Raji (cell line): ENCODE measurements around the gene IP6K2.
A peak's percentile ranks its signal among the peaks of the same experiment; 100 is the strongest.

ENCODE experiments used
- POLR2A ChIP-seq: IDR thresholded peaks from 2 replicates; pipeline ENCODE4 v1.6.1; 2011; ENCODE audit warnings: low read depth, low read length, control low read depth; ENCODE audit not compliant: insufficient read depth

Gene IP6K2

DNA sequence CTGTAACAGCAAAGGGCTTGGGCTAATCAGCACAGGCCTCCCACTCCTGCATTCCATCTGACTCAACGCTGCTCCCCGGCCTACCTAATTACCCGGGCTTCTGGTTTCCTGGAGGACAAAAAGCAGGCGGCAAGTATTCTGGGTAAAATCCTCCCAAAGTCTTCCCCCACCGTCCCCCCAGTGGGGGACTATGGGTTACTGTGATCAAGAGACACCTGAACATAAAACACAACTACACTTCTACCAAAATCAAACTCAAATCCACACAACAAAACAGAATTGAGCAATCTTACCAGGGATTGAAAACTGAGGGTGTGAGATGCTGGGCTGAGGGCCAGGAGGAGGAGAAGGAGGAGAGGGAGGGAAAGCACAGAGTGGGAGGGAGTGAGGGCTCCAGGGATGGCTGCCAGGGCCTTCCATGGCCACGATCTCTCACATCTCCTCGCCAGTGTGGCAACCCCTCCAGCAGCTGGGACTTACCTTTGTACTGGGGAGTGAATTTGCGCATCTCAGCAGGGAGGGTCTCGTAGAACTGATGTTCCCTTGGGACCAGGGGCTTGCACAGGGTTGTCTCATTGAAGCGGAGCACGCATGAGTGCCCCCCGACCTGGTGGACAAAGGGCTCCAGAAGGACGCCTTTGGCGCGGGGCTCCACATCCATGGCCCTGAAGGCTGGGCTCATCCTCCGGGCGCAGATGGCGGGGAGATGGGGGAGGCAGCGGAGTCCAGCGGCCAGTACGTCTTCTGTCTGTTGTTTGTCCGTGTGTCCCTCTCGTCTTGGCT is 22.2 kb downstream of the IP6K2 start:
- no peak for TF ChIP-seq POLR2A

DNA sequence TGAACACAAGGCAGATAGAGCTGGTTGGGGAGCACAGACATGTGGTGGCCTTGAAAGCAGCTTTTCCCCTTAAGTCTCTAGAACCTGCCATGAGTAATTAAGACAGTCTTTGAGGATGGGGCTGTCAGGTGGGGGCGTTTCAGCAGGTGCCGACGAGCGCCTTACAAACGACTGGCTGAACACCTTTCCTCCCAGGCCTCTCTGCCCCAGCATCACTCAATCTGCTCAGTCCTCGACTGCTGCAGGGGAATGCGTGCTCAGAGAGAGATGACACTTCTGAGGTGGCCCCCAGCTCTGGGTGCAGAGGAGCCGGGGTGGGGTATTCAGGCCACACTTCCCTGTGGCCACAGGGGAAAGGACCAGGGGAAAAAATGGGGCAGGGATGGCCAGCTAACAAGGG is 23.2 kb downstream of the IP6K2 start:
- TF ChIP-seq POLR2A, result no peak

- no peak for TF ChIP-seq POLR2A
Measured at GRCh38 chr3:48692551-48692950, 24.5 kb downstream of the IP6K2 start.

DNA sequence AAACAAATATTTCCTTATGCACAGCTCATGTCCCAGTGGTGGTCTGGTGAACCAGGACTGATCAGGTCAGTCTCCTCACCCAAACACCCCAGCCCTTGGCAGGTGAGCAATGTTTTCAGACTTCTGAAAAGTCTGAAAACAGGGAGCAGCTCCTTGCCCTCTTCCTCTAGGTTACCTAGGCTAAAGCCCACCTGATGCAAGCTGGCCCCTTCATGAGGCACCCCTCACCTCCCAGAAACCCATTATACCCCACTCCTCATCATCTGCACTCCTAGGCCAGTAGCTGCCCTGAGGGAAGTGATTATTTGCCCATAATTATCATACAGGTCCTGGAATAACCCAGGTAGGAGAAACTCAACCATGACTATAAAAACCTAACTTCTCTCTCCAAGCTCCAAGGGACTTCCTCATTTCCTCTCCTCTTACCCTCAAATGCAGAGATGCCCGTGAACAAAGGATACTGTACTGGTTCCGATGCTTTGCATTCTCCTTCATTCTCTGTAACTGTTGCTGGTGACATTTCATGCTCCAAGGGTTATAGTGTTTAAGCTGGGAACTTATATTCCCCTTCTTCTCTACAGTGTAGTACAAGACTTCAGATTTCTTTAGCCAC is 26.1 kb downstream of the IP6K2 start:
- no peak for TF ChIP-seq POLR2A

GRCh38 chr3:48689384-48689783 is 27.6 kb downstream of the IP6K2 start:
- TF ChIP-seq POLR2A, result no peak

- no peak for TF ChIP-seq POLR2A
Measured at GRCh38 chr3:48688737-48689075, 28.3 kb downstream of the IP6K2 start.

DNA sequence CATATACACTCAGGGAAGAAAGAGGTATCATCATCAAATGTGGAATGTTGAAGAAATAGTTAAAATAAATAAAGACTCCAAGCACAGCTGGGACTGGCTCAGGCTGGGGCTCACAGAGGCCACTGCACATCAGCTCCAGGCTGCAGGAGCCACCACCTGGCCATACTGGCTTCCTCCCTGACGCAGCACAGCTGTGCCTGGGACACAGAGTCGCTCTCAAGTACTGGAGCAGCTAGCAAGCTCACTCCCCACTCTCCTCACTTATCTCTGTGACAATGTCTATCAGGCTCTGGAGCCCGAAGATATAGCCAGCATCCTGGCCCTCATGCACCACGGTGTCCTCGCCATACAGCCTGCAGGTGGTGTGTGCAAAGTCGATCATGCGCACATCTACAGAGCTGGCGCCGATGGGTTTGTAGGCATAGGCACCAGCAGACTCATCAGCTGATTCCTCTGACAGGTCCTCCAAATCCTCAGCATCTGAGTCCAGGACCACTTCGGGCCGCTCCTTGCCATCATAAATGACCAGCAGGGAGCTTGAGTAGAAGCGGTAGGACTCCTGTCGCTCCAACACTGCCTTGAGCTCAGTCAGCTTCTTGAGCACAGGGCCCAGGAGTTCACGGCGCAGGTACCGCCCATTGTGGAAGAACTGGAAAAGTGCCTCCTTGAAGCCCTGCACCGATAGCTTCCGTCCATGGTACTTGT is 28.8 kb downstream of the IP6K2 start:
- no peak for TF ChIP-seq POLR2A

DNA sequence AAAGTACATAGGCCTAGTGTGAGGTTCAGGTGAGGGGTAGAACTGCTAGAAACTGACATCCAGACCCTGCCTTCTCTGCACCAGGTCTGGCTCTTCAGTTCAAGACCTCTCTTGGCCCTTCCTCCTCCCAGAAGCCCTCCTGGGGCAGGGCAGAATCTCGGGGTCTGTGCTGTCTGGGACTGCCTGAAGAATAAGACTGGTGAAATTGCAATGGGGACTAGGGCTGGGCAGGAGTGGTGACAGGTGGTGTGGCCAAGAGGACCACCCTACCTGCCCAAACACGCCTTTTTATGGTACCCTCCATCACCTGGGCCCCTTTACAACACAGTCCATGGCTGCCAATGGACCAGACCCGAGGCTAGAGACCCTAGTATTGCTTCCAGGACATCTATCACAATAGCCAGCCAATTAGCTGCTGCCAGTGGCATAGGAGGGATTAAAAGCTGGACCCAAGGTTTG is 29.8 kb downstream of the IP6K2 start:
- no peak for TF ChIP-seq POLR2A

DNA sequence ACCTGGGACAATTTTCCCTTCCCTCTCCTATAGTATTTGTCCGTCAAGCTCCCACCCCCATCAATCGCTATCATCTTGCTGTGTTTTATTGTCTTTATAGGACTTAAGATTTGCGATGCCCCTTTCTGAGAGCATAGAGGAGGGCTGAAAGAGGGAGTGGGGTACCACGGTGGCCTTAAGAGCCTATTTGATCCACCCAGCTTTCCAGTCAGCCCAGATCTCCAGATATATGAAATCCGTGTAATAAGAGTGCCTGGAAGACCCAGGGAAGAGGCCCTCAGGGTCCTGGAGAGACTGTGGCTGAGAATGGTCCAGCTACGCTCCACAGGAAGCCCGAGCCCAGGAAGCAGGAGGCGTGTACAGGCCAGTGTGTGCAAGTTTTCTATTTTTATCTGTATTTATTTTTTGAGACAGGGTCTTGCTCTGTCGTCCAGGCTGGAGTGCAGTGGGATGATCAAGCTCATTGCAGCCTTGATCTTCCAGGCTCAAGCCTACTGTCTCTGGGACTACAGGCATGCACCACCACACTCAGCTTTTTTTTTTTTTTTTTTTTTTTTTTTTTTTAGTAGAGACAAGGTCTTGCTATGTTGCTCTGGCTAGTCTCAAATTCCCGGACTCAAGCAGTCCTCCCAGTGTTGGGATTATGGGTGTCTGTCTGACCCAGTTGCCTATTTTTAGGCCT is 30.3 kb downstream of the IP6K2 start:
- no peak for TF ChIP-seq POLR2A

GRCh38 chr3:48685603-48686511 is 31.2 kb downstream of the IP6K2 start, which contains the start of gene NCKIPSD:
TSS of gene NCKIPSD (minus strand) at chr3:48685915. CDS start at chr3:48685807, 108 bp downstream.
- peak; percentile 99 for TF ChIP-seq POLR2A

GRCh38 chr3:48685293-48685602 is 31.8 kb downstream of the IP6K2 start:
- no peak for TF ChIP-seq POLR2A

- no peak for TF ChIP-seq POLR2A
Measured at GRCh38 chr3:48684480-48685143, 32.4 kb downstream of the IP6K2 start.

GRCh38 chr3:48684054-48684349 is 33.0 kb downstream of the IP6K2 start:
- TF ChIP-seq POLR2A, result no peak

- no peak for TF ChIP-seq POLR2A
Measured at GRCh38 chr3:48682786-48683185, 34.2 kb downstream of the IP6K2 start.
